Fibroblast of skin of abdomen (primary cell): ENCODE data around the gene USP5.
A peak's percentile ranks its signal among the peaks of the same experiment; 100 is the strongest.
"Not testable (repeated sequence)": the region's sequence is repeated elsewhere in the genome, so short reads cannot be mapped to it uniquely, and the experiment has no call there.

Experiments used
- DNase-seq: peaks from one replicate; pipeline ENCODE4 v3.0.0-alpha.2; 2013

USP5 gene

GRCh38 chr12:6840761-6841515 lies 11.0 kb upstream of the USP5 start, which contains the start of gene GNB3:
Gene GNB3 (plus strand): TSS chr12:6840925. CDS start chr12:6841288, 363 bp downstream.
- no peak for DNase-seq

DNA sequence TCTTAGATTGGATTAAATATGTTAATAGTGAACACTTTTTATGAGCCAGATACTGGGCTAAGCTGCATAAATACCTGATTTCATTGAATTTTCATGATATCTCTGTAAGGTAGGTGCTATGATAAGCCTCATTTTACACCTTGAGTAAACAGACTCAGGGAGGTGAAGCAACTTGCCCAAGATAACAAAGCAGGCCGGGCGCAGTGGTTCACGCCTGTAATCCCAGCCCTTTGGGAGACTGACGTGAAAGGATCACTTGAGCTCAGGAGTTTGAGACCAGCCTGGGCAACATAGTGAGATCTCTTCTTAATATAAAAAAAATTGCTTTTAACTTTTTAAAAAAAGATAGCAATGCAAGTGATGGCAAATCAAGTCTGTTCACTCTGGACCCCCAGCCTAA lies 9.9 kb upstream of the USP5 start:
- no peak for DNase-seq

- DNase-seq = no peak
Measured at GRCh38 chr12:6843118-6843902, 8.6 kb upstream of the USP5 start.

- no peak for DNase-seq
Measured at GRCh38 chr12:6845395-6845794, 6.6 kb upstream of the USP5 start.

- DNase-seq = no peak
Measured at GRCh38 chr12:6846316-6846869, 5.6 kb upstream of the USP5 start.

DNA sequence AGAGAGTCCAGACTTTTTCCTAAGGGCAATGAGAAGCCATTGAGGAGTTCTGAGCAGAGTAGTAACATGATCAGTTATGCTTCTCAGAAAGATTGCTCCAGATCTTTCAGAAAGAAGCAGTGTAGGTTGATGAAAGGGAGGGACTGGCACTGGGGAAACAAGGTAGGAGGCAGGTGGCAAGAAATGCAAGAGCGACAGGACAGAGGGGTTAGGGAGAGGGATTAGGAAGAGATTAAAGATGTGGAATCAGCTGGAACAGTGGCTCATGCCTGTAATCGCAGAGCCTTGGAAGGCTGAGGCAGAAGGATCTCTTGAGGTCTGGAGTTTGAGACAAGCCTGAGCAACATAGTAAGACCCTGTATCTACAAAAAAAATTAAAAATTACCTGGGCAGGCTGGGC lies 4.3 kb upstream of the USP5 start:
- no peak for DNase-seq

- DNase-seq = no peak
Measured at GRCh38 chr12:6849427-6849826, 2.5 kb upstream of the USP5 start.

DNA sequence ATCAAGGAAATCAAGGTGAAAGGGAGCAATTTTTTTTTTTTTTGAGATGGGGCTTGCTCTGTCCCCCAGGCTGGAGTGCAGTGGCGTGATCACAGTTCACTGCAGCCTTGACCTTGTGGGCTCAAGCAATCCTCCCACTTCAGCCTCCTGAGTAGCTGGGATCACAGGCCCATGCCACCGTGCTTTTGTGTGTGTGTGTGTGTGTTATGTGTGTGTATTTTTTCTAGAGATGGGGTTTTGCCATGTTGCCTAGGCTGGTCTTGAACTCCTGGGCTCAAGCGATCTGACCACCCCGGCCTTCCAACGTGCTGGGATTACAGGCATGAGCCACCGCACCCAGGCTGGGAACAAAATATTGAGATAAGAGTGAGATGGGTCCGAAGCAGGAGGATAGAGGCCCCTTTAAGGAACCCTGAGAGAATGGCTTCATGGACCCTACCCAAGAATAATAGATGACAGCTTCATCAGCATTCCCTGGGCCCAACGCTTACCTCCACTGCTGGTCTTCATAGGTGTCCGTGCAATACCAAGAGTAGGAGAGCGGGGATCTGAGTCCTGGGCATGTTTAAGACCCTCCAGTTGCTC lies 1.9 kb upstream of the USP5 start:
- no peak for DNase-seq

DNA sequence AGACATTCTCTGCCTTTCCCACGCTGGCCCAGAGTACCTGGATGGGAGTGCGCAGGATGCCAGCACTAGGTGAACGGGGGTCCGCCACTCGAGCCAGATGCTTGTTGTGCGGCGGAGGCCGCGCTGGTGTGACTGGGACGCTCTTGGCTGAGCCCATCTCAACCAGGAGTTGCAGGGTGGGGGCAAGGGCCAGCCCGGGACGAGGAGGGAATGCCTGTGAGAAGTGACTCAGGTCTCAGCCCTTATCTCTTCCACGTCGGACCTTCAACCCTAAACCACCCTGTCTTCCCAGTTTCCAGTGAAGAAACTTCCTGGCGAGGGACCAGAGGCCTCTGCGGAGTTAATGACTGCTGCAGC lies 1.2 kb upstream of the USP5 start:
- no peak for DNase-seq

- DNase-seq = peak; percentile 99
Measured at GRCh38 chr12:6851153-6851920, 613 bp upstream of the USP5 start, which contains the start of gene CDCA3. Gene CDCA3 (minus strand): TSS chr12:6851286. CDS start chr12:6850952, 334 bp downstream.

- DNase-seq = peak; percentile 51
Measured at GRCh38 chr12:6852651-6853354, 853 bp downstream of the USP5 start.

GRCh38 chr12:6853626-6854025 lies 1.7 kb downstream of the USP5 start:
- DNase-seq = no peak

DNA sequence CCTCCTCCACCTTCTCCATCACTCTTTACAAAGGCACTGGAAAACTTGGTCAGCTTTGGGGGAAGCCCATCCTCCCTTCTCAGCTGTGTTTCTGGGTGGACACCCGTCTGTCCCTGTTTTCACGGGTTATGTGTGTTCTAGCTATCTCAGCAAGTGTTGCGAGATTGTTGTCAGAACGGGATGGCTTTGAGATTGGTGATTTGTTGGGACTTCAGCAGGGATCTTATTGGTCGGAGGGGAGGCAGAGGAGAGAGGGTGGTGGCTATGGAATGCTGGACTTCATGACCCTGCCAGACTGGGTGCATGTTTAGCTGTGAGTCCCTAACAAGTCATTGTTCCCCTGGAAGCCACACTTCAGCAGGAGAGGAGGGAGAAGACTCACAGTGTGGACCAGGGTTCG lies 2.1 kb downstream of the USP5 start:
- no peak for DNase-seq

- DNase-seq = no peak
Measured at GRCh38 chr12:6855322-6855721, 3.4 kb downstream of the USP5 start.

DNA sequence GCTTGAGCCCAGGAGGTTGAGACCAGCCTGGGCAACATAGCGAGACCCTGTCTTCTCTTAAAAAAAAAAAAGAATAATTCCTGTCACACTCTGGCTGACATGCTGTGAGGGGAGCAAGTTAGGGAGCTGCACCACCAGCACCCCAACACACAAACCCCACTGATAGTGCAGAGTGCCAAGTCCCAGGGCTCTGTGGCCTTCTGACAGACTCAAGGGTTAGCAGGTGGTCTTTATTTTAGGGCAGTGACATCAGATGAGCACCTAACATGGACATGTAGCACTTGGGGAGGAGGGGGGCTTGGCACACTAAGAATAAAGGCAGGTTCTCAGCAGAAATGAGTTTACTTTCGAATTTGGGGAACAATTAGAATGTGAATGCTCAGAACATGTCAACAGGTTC lies 6.8 kb downstream of the USP5 start:
- no peak for DNase-seq

DNA sequence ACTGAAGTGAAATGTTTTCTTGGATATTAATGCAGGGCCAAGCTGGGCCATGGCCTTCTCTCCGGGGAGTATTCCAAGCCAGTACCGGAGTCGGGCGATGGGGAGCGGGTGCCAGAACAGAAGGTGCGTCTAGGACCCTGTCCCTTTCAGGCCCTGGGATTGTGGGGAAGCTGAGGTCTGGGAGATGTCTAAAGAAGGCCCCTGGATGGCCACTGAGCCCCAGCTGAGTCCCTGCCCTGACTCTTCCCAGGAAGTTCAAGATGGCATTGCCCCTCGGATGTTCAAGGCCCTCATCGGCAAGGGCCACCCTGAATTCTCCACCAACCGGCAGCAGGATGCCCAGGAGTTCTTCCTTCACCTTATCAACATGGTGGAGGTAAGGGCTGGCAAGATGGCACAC lies 8.2 kb downstream of the USP5 start:
- no peak for DNase-seq

DNA sequence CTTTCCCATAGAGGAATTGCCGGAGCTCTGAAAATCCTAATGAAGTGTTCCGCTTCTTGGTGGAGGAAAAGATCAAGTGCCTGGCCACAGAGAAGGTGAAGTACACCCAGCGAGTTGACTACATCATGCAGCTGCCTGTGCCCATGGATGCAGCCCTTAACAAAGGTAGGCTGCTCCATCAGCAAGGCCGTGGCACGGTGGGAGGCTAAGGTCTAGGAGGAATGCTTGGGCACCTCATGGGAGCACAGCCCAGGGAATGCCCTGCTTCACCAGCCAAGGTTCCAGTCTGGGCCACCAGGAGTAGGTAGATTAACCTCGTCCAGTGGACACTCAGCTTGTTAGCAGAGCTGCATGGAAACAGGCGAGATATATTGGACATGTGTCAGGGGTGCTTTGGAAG lies 9.0 kb downstream of the USP5 start:
- no peak for DNase-seq

DNA sequence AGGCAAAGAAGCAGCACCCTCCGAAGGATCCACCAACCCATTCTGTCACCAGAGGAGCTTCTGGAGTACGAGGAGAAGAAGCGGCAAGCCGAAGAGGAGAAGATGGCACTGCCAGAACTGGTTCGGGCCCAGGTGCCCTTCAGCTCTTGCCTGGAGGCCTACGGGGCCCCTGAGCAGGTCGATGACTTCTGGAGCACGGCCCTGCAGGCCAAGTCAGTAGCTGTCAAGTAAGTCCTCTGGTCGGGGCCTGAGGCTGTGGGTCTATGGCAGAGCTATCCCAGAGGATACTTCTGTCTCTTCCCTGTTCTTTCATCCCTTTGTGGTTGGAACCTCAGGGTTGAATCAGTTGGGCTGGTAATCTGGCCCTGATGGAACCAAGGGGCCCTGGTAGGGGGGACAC lies 9.4 kb downstream of the USP5 start:
- DNase-seq = no peak

DNA sequence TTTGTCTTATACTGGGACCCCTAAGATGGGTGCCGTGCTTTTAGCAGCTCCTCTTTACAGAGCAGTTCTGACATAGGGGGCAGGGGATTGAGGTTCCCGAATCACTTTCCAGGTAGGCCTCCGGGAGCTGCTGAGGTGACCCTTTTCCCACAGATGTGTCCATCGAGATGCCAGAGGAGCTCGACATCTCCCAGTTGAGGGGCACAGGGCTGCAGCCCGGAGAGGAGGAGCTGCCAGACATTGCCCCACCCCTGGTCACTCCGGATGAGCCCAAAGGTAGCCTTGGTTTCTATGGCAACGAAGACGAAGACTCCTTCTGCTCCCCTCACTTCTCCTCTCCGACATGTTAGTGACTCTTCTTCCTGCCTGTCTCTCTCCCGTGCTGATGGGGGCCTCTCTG lies 11.1 kb downstream of the USP5 start:
- no peak for DNase-seq

DNA sequence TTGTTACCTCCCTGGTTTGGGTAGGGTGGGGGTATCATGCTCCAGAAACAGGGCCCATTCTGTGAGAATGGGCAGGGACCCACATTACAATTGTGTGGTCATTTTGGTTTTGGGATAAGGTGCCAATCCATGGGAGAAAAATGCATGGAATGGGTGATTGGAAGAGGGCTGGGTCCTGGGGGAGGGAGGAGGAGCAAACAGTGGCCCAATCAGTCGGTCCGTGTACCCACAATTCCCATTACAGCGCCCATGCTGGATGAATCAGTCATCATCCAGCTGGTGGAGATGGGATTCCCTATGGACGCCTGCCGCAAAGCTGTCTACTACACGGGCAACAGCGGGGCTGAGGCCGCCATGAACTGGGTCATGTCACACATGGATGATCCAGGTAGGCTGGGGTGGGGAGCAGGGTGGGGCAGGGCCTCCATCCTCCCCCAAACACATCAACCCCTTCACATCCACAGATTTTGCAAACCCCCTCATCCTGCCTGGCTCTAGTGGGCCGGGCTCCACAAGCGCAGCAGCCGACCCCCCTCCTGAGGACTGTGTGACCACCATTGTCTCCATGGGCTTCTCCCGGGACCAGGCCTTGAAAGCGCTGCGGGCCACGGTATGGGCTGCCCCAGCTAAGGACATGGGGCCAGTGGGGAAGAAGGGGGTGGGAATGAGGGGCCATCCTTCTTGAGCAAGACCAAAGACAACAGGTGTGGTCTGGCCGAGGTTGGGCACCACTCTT lies 11.8 kb downstream of the USP5 start:
- no peak for DNase-seq

DNA sequence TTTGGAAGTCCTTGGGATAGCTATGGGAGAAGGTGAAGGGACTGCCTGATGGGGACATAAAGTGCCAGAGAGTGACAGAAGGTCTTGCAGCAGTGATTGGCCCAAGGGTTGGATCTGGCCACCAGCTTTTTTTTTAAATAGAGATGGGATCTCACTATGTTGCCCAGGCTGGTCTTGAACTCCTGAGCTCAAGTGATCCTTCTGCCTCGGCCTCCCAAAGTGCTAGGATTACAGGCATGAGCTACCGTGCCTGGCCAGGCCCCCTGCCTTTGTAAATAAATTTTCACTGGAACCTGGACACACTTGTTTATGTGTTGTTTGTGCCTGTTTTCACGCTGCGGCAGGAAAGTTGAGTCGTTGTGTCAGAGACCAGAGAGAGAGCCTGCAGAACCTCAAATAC lies 13.4 kb downstream of the USP5 start:
- not testable (repeated sequence) for DNase-seq
